Measurements from ENCODE around the gene GNAZ.

The GNAZ gene

GRCh38 chr22:23073526-23074229, 3.4 kb downstream of the GNAZ start:
- ChIA-PET POLR2A (no interaction called here), CTCF (no interaction called here)
- TF ChIP-seq TARDBP (IDR thresholded peaks at IDR 0.05), result no peak
- no peak for TF ChIP-seq BHLHE40 (IDR thresholded peaks at IDR 0.05; ENCODE audit: borderline replicate concordance)
- TF ChIP-seq FOXK2 (IDR thresholded peaks at IDR 0.05), result no peak
- TF ChIP-seq SUZ12 (IDR thresholded peaks at IDR 0.05), result no peak
- no peak for TF ChIP-seq L3MBTL2 (conservative IDR thresholded peaks at IDR 0.05)
- no peak for TF ChIP-seq CTBP1 (IDR thresholded peaks at IDR 0.05; ENCODE audit: borderline replicate concordance)
- TF ChIP-seq HDGF (IDR thresholded peaks at IDR 0.05; ENCODE audit: borderline replicate concordance), result no peak
- TF ChIP-seq FOXM1 (IDR thresholded peaks at IDR 0.05; ENCODE audit: borderline replicate concordance), result no peak
- no peak for TF ChIP-seq PKNOX1 (IDR thresholded peaks at IDR 0.05)
- TF ChIP-seq ELF4 (IDR thresholded peaks at IDR 0.05), result no peak
- TF ChIP-seq SP1 (IDR thresholded peaks at IDR 0.05), result no peak
- no peak for DNase-seq (ENCODE audit: extremely low spot score)

GRCh38 chr22:23074451-23074850, 4.1 kb downstream of the GNAZ start:
- POLR2A ChIA-PET, result no interaction called here
- no peak for DNase-seq (ENCODE audit: extremely low spot score)
- CTCF ChIA-PET, result no interaction called here
- TF ChIP-seq BHLHE40 (IDR thresholded peaks at IDR 0.05; ENCODE audit: borderline replicate concordance) (no peak), LEF1 (IDR thresholded peaks at IDR 0.05; ENCODE audit: borderline replicate concordance) (no peak), NFRKB (IDR thresholded peaks at IDR 0.05) (no peak), TARDBP (IDR thresholded peaks at IDR 0.05) (no peak), ZNF384 (IDR thresholded peaks at IDR 0.05) (no peak), L3MBTL2 (conservative IDR thresholded peaks at IDR 0.05) (no peak), HDGF (IDR thresholded peaks at IDR 0.05; ENCODE audit: borderline replicate concordance) (no peak), ARNT (IDR thresholded peaks at IDR 0.05) (no peak), SP1 (IDR thresholded peaks at IDR 0.05) (no peak), FOXK2 (IDR thresholded peaks at IDR 0.05) (no peak), CTBP1 (IDR thresholded peaks at IDR 0.05; ENCODE audit: borderline replicate concordance) (no peak)

GRCh38 chr22:23075050-23075449, 4.7 kb downstream of the GNAZ start:
- DNase-seq (ENCODE audit: extremely low spot score), result no peak
- no peak for TF ChIP-seq FOXM1 (IDR thresholded peaks at IDR 0.05; ENCODE audit: borderline replicate concordance)
- TF ChIP-seq NFRKB (IDR thresholded peaks at IDR 0.05), result no peak
- no peak for TF ChIP-seq L3MBTL2 (conservative IDR thresholded peaks at IDR 0.05)
- TF ChIP-seq CTBP1 (IDR thresholded peaks at IDR 0.05; ENCODE audit: borderline replicate concordance), result no peak
- no peak for TF ChIP-seq BHLHE40 (IDR thresholded peaks at IDR 0.05; ENCODE audit: borderline replicate concordance)
- TF ChIP-seq ZNF384 (IDR thresholded peaks at IDR 0.05), result no peak
- TF ChIP-seq SUZ12 (IDR thresholded peaks at IDR 0.05), result no peak
- TF ChIP-seq ARNT (IDR thresholded peaks at IDR 0.05), result no peak
- no peak for TF ChIP-seq HDGF (IDR thresholded peaks at IDR 0.05; ENCODE audit: borderline replicate concordance)
- TF ChIP-seq FOXA1 (IDR thresholded peaks at IDR 0.05), result no peak
- TF ChIP-seq ELF4 (IDR thresholded peaks at IDR 0.05), result no peak
- no peak for TF ChIP-seq TARDBP (IDR thresholded peaks at IDR 0.05)
- no peak for TF ChIP-seq FOXK2 (IDR thresholded peaks at IDR 0.05)
- TF ChIP-seq PKNOX1 (IDR thresholded peaks at IDR 0.05), result no peak
- POLR2A ChIA-PET, result no interaction called here
- CTCF ChIA-PET, result no interaction called here

GRCh38 chr22:23075525-23076216, 5.4 kb downstream of the GNAZ start:
- POLR2A ChIA-PET, result no interaction called here
- CTCF ChIA-PET, result no interaction called here
- no peak for TF ChIP-seq SP1 (IDR thresholded peaks at IDR 0.05)
- TF ChIP-seq FOXA1 (IDR thresholded peaks at IDR 0.05), result no peak
- TF ChIP-seq L3MBTL2 (conservative IDR thresholded peaks at IDR 0.05), result no peak
- TF ChIP-seq PKNOX1 (IDR thresholded peaks at IDR 0.05), result no peak
- TF ChIP-seq CTBP1 (IDR thresholded peaks at IDR 0.05; ENCODE audit: borderline replicate concordance), result no peak
- no peak for TF ChIP-seq FOXK2 (IDR thresholded peaks at IDR 0.05)
- TF ChIP-seq SUZ12 (IDR thresholded peaks at IDR 0.05), result no peak
- TF ChIP-seq NFRKB (IDR thresholded peaks at IDR 0.05), result no peak
- no peak for TF ChIP-seq FOXM1 (IDR thresholded peaks at IDR 0.05; ENCODE audit: borderline replicate concordance)
- DNase-seq (ENCODE audit: extremely low spot score), result no peak

- POLR2A ChIA-PET, result no interaction called here
- DNase-seq (ENCODE audit: extremely low spot score), result no peak
- TF ChIP-seq HDGF (IDR thresholded peaks at IDR 0.05; ENCODE audit: borderline replicate concordance) (no peak), FOXA1 (IDR thresholded peaks at IDR 0.05) (no peak), ARNT (IDR thresholded peaks at IDR 0.05) (no peak)
- CTCF ChIA-PET, result no interaction called here
Measured at GRCh38 chr22:23076896-23077572, 6.7 kb downstream of the GNAZ start.

Data from HEK293T (cell line).